ENCODE data around the gene GRID2.

The GRID2 gene

DNA sequence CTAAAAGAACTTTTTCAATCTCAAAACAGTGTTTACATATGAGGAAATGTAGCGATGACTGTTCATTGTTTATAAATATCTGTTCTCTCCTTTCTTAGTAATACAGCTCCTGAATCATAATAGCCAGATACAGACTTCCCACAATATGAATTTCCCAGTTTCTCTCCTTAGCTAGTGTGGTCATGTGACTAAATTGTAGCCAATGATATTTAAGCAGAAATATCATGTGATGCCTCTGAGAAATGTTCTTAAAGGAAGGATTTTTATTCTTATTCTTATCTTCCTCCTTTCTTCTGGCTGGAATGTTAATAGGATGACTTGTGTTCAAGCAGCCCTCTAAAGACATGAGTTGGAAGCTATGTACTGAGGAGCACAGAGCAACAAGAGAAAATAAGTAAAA, 1141.1 kb downstream of the GRID2 start:
- DNase-seq = no peak

- no peak for DNase-seq
Observed at GRCh38 chr4:93446038-93446437, 1142.3 kb downstream of the GRID2 start.

GRCh38 chr4:93448691-93449293, 1145.0 kb downstream of the GRID2 start:
- no peak for DNase-seq

DNA sequence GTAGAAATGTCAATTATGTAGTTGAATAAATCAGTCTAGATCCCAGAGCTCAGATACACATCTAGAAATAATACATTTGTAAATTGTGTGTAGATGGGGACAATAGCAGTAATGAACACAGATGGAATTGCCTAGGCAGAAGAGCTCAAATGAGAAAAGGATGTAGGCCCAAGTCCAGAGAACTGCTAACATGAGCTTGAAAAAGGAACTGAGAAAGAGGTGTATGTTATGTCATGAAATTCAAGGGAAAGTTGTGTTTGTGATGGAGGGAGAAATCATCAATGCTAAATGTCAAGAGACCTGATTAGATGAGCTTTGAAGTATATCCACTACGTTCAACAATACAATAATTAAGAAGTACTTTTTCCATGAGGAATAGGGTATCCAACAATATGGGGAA, 1148.2 kb downstream of the GRID2 start:
- DNase-seq = no peak

DNA sequence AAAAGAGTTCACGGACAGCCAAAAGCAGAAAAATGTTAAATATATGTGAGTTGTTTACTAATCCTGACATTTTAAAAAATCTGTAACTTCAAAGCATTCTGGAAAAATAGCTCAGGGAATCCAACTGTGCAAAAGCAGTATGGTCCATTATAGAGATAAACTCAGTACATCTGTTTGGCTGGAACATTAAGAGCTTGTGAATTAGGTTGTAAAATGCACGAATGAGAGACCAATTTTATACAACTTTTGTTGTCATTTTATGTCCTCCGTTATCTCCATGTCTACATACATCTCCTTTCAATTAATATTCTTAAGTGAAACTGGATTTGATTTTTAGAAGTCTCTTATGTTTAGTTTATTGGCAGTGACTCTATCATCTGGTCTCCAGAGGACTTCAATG, 1157.8 kb downstream of the GRID2 start:
- no peak for DNase-seq

GRCh38 chr4:93466446-93466845, 1162.7 kb downstream of the GRID2 start:
- DNase-seq = no peak

GRCh38 chr4:93467484-93468155, 1163.9 kb downstream of the GRID2 start:
- no peak for DNase-seq

DNA sequence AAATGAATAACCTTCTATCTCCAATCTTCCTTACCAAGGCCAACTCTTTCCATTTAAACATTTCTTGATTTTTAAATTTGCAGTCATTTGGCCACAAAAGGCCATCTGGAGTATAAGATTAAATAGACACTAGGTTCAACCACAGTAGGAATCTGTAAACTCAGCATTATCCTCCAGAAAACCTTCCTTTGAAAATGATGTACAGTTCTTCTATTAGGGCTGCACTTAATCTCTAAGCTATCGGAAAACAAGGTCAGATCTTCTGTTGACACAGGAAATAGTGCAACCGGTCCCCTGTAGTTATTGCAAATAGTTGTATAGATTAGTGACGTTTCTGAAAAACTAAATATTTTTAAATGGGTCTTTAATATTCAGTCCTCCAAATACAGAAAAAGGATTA, 1165.8 kb downstream of the GRID2 start:
- no peak for DNase-seq

DNA sequence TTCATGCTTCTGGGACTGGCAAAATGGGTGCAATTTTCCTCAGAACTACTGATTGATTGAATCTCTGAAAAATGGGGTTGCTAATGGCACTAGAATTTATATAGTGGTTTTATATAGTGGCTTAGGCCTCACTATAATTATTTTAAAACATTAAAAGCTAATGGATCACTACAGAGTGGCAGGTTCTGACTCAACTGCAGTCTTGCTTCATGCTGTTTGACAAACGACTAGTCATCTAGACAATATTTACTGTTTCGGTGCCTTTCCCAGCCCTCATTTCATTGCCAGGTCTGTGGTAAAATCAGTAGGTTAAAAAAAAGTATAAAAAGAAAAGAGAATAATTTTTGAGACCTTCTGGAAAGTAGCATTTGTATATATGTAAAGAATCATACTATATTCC, 1172.0 kb downstream of the GRID2 start:
- DNase-seq = no peak

DNA sequence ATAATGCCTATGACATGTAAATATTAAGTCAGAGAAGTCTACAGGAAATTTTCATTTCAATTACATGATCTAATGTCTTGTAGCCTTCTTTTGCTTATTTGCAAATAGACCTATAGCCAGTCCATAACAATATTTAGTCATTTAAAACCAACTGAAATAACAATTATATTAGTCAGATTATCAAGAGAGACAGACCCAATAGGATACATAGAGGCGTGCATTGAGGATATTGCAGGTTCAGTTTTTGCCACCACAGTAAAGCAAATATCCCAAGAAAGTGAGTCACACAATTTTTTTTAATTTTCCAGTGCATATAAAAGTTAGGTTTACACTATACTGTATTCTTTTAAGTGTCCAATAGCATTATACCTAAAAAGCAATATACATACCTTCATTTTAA, 1175.0 kb downstream of the GRID2 start:
- no peak for DNase-seq

GRCh38 chr4:93480452-93480851, 1176.7 kb downstream of the GRID2 start:
- DNase-seq = no peak

DNA sequence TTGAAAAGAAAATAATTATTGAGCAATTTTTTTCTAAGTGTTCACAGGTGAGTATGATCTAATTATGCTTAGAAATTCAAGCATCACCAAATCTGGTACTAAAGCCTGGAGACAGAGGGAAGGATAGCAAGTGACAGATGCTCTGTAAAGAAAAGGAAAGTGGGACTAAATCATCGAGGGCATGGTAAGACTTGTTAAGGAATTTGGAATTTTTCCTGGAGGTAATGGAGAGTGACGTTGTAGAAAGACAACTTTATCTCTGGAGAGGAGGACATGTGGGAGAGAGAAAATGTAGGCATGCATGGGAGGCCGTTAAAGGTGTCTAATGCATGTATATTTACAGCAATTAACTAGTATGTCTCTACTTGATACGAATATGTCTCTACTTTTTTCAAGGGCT, 1191.6 kb downstream of the GRID2 start:
- DNase-seq = no peak

GRCh38 chr4:93501244-93501643, 1197.5 kb downstream of the GRID2 start:
- no peak for DNase-seq

DNA sequence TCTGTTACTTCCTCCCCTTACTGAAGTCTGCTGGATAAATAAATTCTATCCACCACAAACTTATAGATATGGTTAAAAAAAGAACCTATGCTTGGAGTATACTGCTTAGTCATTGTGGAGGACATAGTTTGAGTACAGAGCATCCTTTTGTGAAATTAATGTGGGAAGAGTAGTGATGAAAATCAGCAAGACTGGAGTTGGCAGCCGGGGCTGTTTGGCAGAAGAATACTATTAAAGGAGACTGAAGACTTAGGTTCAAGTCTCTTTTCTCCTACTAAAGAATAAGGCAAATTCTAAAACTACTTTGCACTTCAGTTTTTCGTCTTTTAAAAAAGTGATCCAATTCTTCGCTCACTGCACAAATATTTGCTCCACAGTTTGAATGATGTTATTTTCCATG, 1198.2 kb downstream of the GRID2 start:
- no peak for DNase-seq

DNA sequence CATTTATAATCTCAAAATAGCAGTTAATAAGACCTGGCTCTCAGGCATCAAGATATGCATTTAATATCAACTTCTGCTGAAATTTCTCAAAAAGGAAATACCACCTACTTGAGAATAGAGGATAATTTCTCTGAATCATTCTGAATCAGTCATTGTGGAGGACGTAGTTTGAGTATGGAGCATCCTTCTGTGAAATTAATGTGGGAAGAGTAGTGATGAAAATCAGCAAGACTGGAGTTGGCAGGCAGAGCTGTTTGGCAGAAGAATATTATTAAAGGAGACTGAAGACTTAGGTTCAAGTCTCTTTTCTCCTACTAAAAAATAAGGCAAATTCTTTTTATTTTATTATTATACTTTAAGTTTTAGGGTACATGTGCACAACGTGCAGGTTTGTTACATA, 1199.2 kb downstream of the GRID2 start:
- DNase-seq = no peak

DNA sequence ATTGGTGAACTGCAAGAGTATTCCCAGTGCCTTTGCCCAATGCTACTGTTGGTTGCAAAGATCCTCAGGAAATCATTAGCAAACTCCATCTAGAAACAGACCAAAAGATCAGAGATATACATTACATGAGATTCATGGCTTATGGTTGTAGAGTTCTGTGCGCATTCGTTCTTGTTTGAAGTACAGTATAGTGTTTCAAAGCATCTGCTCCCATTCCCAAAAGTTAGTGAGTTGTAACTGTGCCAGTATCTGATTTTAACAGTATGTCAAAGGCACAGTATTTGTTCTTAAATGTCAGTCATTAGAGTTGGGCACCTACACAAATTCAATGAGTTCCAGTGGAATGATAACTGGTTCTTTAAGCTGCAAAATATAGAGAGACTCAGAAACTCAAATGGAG, 1210.1 kb downstream of the GRID2 start:
- no peak for DNase-seq

DNA sequence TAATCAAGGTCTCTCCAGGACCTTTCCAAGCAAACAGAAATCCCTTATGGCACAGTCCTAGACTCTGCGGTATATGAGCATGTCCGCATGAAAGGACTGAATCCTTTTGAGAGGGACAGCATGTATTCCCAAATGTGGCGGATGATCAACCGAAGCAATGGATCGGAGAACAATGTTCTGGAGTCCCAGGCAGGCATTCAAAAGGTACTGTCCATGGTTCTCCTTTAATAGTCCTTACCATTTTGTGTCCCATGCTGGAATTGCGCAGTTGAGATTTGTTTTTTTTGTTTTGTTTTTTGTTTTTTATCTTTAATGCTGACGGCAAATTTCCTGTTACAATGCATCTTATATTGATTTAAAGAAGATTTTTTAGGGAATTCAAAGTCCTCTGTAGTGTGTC, 1211.4 kb downstream of the GRID2 start:
- DNase-seq = no peak

DNA sequence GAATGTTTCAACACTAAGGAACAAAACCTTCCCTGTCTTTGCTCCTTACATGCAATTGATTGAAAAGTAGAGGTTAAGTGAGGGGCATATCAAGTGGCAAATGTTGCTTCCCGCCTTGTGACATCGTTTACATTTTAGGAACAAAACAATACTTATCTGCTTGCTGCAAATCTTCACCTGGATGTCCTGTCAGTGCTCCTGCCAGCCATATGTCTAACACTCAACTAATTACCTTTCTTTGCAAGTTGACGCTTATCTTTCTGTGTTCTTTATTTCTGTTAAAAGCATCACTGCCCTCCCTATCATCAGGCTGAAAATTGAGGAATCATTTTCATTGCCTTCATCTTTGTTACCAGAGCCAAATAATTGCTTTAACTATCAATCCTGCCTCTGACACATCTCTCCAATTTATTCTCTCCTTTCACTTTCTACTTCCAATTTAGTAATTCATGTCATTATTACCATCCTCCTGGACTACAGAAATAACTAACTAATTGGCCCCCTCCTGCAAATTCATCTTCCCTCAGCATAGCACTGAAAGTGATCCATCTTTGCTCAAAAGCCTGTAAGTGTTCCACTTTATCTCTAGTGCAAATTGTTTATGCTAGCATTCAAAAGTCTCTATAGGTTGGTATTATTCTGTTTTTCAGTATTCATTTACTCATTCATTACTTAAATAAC, 1226.1 kb downstream of the GRID2 start:
- no peak for DNase-seq

DNA sequence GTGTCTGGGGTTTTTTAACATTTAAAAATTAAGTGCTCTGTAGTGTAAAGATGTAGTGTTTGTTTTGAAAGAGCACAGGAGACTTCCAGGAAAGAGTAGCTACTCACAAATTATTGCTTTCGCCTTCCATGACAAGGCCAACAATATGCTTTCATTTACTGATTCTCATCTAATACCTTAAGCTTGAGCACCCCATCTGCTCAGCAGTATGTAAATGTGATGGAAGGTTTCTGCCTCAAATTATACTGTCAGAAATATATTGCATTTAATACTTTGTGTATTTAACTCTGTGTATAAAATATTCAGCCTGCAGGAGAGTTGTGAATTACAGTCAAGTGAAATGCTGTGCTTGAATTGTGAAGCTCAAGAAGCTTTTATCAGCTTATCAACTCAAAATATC, 1228.5 kb downstream of the GRID2 start:
- DNase-seq = no peak

GRCh38 chr4:93540562-93540961, 1236.8 kb downstream of the GRID2 start:
- no peak for DNase-seq

- DNase-seq = no peak
Observed at GRCh38 chr4:93561842-93562241, 1258.1 kb downstream of the GRID2 start.

DNA sequence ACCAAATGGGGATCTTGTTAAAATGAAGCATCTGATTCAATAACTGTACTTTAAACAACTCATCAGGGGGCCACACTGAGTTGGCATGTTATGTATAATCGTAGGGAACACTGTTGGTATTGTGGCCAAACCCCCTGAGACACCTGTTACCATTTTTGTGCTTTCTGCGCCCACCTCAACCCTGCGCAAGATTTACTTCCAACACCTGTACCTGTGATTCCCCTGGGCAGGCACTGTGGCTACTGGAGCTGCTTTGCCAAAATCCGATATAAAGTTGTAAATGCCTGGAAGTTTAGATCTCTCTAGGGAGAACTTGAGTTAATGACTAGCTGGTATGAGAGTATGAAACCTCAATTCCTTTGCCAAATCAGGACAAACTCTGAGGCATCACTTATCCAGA, 1265.0 kb downstream of the GRID2 start:
- DNase-seq = no peak

DNA sequence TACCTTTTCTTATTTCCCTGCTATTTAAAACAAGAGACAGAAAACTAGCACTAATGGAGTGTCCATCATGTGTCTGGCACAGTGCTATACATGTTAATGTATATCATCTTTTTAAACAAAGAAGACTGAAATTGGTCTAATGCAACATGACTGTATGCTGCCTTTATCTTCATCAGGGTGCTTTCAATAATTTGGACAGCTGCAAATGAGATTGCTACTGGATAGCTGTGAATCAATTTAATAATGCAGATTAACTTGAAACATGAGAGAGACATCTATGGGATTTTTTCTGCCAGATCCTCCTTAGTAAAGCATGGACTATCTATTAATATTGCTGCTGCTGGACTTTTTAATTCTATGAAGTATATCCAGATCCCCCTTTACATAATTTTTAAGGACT, 1269.5 kb downstream of the GRID2 start:
- DNase-seq = no peak

- DNase-seq = no peak
Observed at GRCh38 chr4:93578942-93579341, 1275.2 kb downstream of the GRID2 start.

GRCh38 chr4:93605163-93605562, 1301.4 kb downstream of the GRID2 start:
- DNase-seq = no peak
